ENCODE data around the gene ING4.

The ING4 gene

GRCh38 chr12:6635375-6635855 is 27.5 kb downstream of the ING4 start:
- Histone ChIP-seq H3K9me3 (ENCODE audit: control insufficient read depth, insufficient read depth, low read length) (no peaks in the 10 kb centered on the region), H3K4me3 (ENCODE audit: low read depth, low read length) (no peak overlapping the region), H3K27me3 (ENCODE audit: control insufficient read depth, insufficient read depth, low read length) (no peaks in the 10 kb centered on the region; the same call in 1 of the 2 replicates), H3K27ac (ENCODE audit: low read depth, low read length) (no peak overlapping the region), H3K4me1 (ENCODE audit: control insufficient read depth, insufficient read depth, low read length) (peaks cover 7% of the 10 kb centered on the region; the same call in 1 of the 2 replicates), H3K36me3 (ENCODE audit: control insufficient read depth, insufficient read depth, low read length) (no peaks in the 10 kb centered on the region), H3K9ac (ENCODE audit: low read depth, low read length) (no peak overlapping the region)

- peaks cover 7% of the 10 kb centered on the region; the same call in 1 of the 2 replicates for H3K4me1 ChIP-seq (ENCODE audit: control insufficient read depth, insufficient read depth, low read length)
- no peaks in the 10 kb centered on the region for H3K9me3 ChIP-seq (ENCODE audit: control insufficient read depth, insufficient read depth, low read length)
- H3K27me3 ChIP-seq (ENCODE audit: control insufficient read depth, insufficient read depth, low read length) = no peaks in the 10 kb centered on the region; the same call in 1 of the 2 replicates
- no peak overlapping the region for H3K9ac ChIP-seq (ENCODE audit: low read depth, low read length)
- no peak overlapping the region for H3K27ac ChIP-seq (ENCODE audit: low read depth, low read length)
- no peaks in the 10 kb centered on the region for H3K36me3 ChIP-seq (ENCODE audit: control insufficient read depth, insufficient read depth, low read length)
- H3K4me3 ChIP-seq (ENCODE audit: low read depth, low read length) = no peak overlapping the region
Measured at GRCh38 chr12:6632026-6632983, 30.6 kb downstream of the ING4 start.

DNA sequence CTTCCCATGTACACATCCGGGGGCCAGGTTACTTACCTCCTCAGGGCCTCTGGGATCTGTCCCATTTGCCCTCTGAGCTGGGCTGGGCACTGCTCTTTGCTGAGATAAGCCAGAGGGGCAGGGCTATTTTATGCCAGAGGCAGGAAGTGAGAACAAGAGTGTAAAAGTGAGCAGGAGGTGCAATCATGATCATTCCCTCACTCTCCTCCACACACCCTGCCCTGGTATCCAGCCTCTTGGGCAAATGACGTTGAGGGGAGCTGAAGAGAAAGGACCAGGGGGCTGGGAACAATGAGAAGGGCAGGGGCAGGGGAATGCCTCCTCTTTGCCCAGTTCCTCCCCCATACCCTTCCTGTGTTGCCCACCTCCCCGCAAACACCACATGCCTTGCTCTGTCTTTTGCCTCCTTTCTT is 31.4 kb downstream of the ING4 start:
- no peak overlapping the region for H3K9ac ChIP-seq (ENCODE audit: low read depth, low read length)
- H3K4me3 ChIP-seq (ENCODE audit: low read depth, low read length) = no peak overlapping the region

GRCh38 chr12:6630736-6631135 is 32.2 kb downstream of the ING4 start:
- H3K27ac ChIP-seq (ENCODE audit: low read depth, low read length) = no peak overlapping the region
- H3K9ac ChIP-seq (ENCODE audit: low read depth, low read length) = no peak overlapping the region
- no peak overlapping the region for H3K4me3 ChIP-seq (ENCODE audit: low read depth, low read length)
- no peaks in the 10 kb centered on the region; the same call in 1 of the 2 replicates for H3K27me3 ChIP-seq (ENCODE audit: control insufficient read depth, insufficient read depth, low read length)
- H3K36me3 ChIP-seq (ENCODE audit: control insufficient read depth, insufficient read depth, low read length) = no peaks in the 10 kb centered on the region
- H3K9me3 ChIP-seq (ENCODE audit: control insufficient read depth, insufficient read depth, low read length) = no peaks in the 10 kb centered on the region
- peaks cover 4% of the 10 kb centered on the region; the same call in 1 of the 2 replicates for H3K4me1 ChIP-seq (ENCODE audit: control insufficient read depth, insufficient read depth, low read length)

More for the DNA sequence above, 31.4 kb downstream of the ING4 start:
- Histone ChIP-seq H3K4me1 (ENCODE audit: control insufficient read depth, insufficient read depth, low read length) (peaks cover 7% of the 10 kb centered on the region; the same call in 1 of the 2 replicates), H3K36me3 (ENCODE audit: control insufficient read depth, insufficient read depth, low read length) (no peaks in the 10 kb centered on the region), H3K27me3 (ENCODE audit: control insufficient read depth, insufficient read depth, low read length) (no peaks in the 10 kb centered on the region; the same call in 1 of the 2 replicates), H3K27ac (ENCODE audit: low read depth, low read length) (no peak overlapping the region), H3K9me3 (ENCODE audit: control insufficient read depth, insufficient read depth, low read length) (no peaks in the 10 kb centered on the region)

GRCh38 chr12:6627616-6628015 is 35.3 kb downstream of the ING4 start:
- H3K4me1 ChIP-seq (ENCODE audit: control insufficient read depth, insufficient read depth, low read length) = peaks cover 4% of the 10 kb centered on the region; the same call in 1 of the 2 replicates
- H3K27me3 ChIP-seq (ENCODE audit: control insufficient read depth, insufficient read depth, low read length) = no peaks in the 10 kb centered on the region; the same call in 1 of the 2 replicates
- H3K4me3 ChIP-seq (ENCODE audit: low read depth, low read length) = no peak overlapping the region
- H3K9ac ChIP-seq (ENCODE audit: low read depth, low read length) = no peak overlapping the region
- H3K36me3 ChIP-seq (ENCODE audit: control insufficient read depth, insufficient read depth, low read length) = no peaks in the 10 kb centered on the region
- no peaks in the 10 kb centered on the region for H3K9me3 ChIP-seq (ENCODE audit: control insufficient read depth, insufficient read depth, low read length)
- H3K27ac ChIP-seq (ENCODE audit: low read depth, low read length) = no peak overlapping the region

DNA sequence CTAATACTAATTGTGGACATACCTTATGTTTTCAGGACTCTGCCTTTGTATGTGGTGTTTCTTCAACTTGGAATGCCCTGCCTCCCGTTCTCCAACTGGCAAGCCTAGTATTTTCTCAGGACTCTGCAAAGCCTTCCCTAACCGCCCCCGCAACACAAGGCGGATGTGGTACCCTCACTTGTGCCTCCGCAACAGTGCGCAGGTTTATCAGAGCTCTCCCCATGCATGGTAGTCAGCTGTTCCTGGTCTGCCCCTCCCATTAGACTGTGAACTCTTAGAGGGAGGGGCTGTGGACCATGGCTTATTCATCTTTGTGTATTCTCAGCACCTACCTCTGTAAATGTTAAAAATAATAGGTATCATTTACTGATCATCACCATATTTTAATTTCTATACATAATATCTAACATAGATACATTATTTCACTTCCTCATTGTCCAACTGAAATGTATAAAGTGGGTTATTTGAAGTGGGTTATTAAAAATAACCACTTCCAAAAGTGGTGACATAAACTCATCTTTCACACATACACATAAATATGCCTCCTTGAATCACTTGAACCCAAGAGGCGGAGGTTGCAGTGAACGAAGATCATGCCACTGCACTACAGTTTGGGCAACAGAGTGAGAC is 36.1 kb downstream of the ING4 start:
- Histone ChIP-seq H3K9me3 (ENCODE audit: control insufficient read depth, insufficient read depth, low read length) (no peaks in the 10 kb centered on the region), H3K4me1 (ENCODE audit: control insufficient read depth, insufficient read depth, low read length) (no peaks in the 10 kb centered on the region), H3K4me3 (ENCODE audit: low read depth, low read length) (no peak overlapping the region), H3K36me3 (ENCODE audit: control insufficient read depth, insufficient read depth, low read length) (no peaks in the 10 kb centered on the region), H3K27ac (ENCODE audit: low read depth, low read length) (no peak overlapping the region), H3K27me3 (ENCODE audit: control insufficient read depth, insufficient read depth, low read length) (no peaks in the 10 kb centered on the region; the same call in 1 of the 2 replicates), H3K9ac (ENCODE audit: low read depth, low read length) (no peak overlapping the region)

- H3K9me3 ChIP-seq (ENCODE audit: control insufficient read depth, insufficient read depth, low read length) = no peaks in the 10 kb centered on the region
- no peaks in the 10 kb centered on the region for H3K36me3 ChIP-seq (ENCODE audit: control insufficient read depth, insufficient read depth, low read length)
- H3K4me3 ChIP-seq (ENCODE audit: low read depth, low read length) = no peak overlapping the region
- H3K27ac ChIP-seq (ENCODE audit: low read depth, low read length) = no peak overlapping the region
- peaks cover 25% of the 10 kb centered on the region for H3K27me3 ChIP-seq (ENCODE audit: control insufficient read depth, insufficient read depth, low read length)
- no peak overlapping the region for H3K9ac ChIP-seq (ENCODE audit: low read depth, low read length)
- H3K4me1 ChIP-seq (ENCODE audit: control insufficient read depth, insufficient read depth, low read length) = no peaks in the 10 kb centered on the region
Measured at GRCh38 chr12:6620885-6621274, 42.0 kb downstream of the ING4 start.

DNA sequence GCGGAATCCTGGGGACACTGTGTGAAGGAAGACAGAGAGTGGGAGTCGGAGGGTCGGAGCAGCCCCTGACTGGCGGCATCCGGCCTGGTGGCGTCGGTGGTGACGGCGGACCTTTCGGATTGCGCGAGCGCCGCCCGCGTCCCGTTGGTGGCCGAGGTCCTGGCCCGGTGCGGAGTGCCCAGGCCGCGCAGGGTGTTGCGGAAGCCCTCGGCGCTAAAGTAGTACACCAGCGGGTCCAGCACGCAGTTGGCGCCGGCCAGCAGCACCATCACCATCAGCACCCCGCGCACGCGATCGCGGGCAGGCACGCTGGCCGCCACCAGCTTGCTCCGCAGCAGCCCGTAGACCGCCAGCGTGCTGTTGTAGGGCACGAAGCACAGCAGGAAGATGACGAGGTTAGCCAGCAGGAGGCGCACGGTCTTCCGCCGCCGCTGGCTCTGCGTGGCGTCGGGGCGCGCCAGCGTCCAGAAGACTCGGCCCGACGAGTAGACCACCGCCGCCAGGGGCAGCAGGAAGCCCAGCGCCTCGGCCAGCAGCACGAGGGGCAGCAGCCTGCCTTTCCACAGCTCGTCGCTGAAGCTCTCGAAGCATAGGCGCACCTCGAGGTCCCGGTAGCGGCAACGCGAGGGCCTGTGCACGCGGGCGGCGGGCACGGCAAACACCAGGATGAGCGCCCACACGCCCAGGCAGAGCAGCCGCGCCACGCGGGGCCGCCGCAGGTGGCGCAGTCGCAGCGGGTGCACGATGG is 42.6 kb downstream of the ING4 start:
- no peaks in the 10 kb centered on the region for H3K36me3 ChIP-seq (ENCODE audit: control insufficient read depth, insufficient read depth, low read length)
- peaks cover 25% of the 10 kb centered on the region for H3K27me3 ChIP-seq (ENCODE audit: control insufficient read depth, insufficient read depth, low read length)
- no peaks in the 10 kb centered on the region for H3K4me1 ChIP-seq (ENCODE audit: control insufficient read depth, insufficient read depth, low read length)
- no peaks in the 10 kb centered on the region for H3K9me3 ChIP-seq (ENCODE audit: control insufficient read depth, insufficient read depth, low read length)
- peak overlapping the region; percentile 59 for H3K9ac ChIP-seq (ENCODE audit: low read depth, low read length)
- H3K27ac ChIP-seq (ENCODE audit: low read depth, low read length) = no peak overlapping the region
- H3K4me3 ChIP-seq (ENCODE audit: low read depth, low read length) = peak overlapping the region; percentile 48

- peaks cover 7% of the 10 kb centered on the region for H3K4me1 ChIP-seq (ENCODE audit: control insufficient read depth, insufficient read depth, low read length)
- H3K27me3 ChIP-seq (ENCODE audit: control insufficient read depth, insufficient read depth, low read length) = peaks cover 25% of the 10 kb centered on the region
- no peak overlapping the region for H3K27ac ChIP-seq (ENCODE audit: low read depth, low read length)
- no peak overlapping the region for H3K9ac ChIP-seq (ENCODE audit: low read depth, low read length)
- no peaks in the 10 kb centered on the region for H3K36me3 ChIP-seq (ENCODE audit: control insufficient read depth, insufficient read depth, low read length)
- H3K9me3 ChIP-seq (ENCODE audit: control insufficient read depth, insufficient read depth, low read length) = no peaks in the 10 kb centered on the region
- no peak overlapping the region for H3K4me3 ChIP-seq (ENCODE audit: low read depth, low read length)
Measured at GRCh38 chr12:6618483-6619225, 44.3 kb downstream of the ING4 start.

DNA sequence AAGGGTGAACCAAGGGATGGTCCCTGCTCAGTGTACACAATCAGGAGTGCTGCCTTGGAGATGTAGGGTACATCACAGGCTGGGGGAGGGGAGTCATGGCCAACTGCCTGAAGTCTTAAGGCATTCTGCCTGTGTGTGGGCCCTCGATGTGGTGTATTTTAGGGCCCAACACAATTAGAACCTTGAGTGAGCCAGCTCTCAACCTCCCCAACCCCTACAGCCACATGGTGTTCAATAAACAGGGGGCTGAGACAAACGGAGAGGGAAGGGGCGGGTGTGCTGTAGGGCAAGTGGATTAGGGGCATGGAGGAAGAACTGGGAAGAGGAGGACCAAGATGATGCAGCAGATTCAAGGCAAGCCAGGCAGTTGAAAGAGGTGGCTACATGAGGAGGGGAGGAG is 47.1 kb downstream of the ING4 start:
- Histone ChIP-seq H3K36me3 (ENCODE audit: control insufficient read depth, insufficient read depth, low read length) (no peaks in the 10 kb centered on the region), H3K27me3 (ENCODE audit: control insufficient read depth, insufficient read depth, low read length) (peaks cover 18% of the 10 kb centered on the region), H3K4me1 (ENCODE audit: control insufficient read depth, insufficient read depth, low read length) (peaks cover 23% of the 10 kb centered on the region), H3K9ac (ENCODE audit: low read depth, low read length) (no peak overlapping the region), H3K27ac (ENCODE audit: low read depth, low read length) (no peak overlapping the region), H3K9me3 (ENCODE audit: control insufficient read depth, insufficient read depth, low read length) (no peaks in the 10 kb centered on the region), H3K4me3 (ENCODE audit: low read depth, low read length) (no peak overlapping the region)
